Right atrium auricular region (tissue), 2 donors: ENCODE measurements around the gene PIKFYVE. TPM values are rescaled to one million over a fixed set of nuclear protein-coding genes. Genes with fewer than 3 reads are reported as not detected.
"Not testable (repeated sequence)": the region's sequence is repeated elsewhere in the genome, so short reads cannot be mapped to it uniquely, and the experiment has no call there.

Experiments
- DNase-seq: peaks from one replicate; pipeline ENCODE4 v3.0.0-alpha.2; 2019; ENCODE audit warnings: low spot score
- H3K27ac ChIP-seq, 2 donors: fragments of 200-600 bp; sonication (generic); 1 replicate in 1 of 2; 2 replicates in 1 of 2; pipeline ENCODE4 v1.5.1; 2016 to 2019
- H3K27me3 ChIP-seq, 2 donors: fragments of 200-600 bp; sonication (generic); one replicate each; pipeline versions ENCODE4 v1.5.1 to v1.6.0; 2017 to 2019
- H3K36me3 ChIP-seq: fragments of 200-600 bp; sonication (generic); one replicate; pipeline ENCODE4 v1.5.1; 2016
- H3K4me1 ChIP-seq, 2 donors: fragments of 200-600 bp; sonication (generic); one replicate each; pipeline versions ENCODE4 v1.5.1 to v1.6.0; 2017 to 2019
- H3K4me3 ChIP-seq, 2 donors: fragments of 200-600 bp; sonication (generic); 1 replicate in 1 of 2; 2 replicates in 1 of 2; pipeline ENCODE4 v1.5.1; 2017 to 2019; ENCODE audit warnings: mild to moderate bottlenecking in 1 of 2, moderate library complexity in 1 of 2
- H3K9me3 ChIP-seq, 2 donors: fragments of 200-600 bp; sonication (generic); one replicate each; pipeline ENCODE4 v1.5.1; 2019
- total RNA-seq, 2 donors: library from RNA; depleted of rRNA; stranded (reverse); fragments of >200 nt; gene quantifications; one replicate each; pipeline ENCODE4 v1.1.0, GENCODE V29; 2016
- TF ChIP-seq, protein P1 (sequence below), 2 donors: fragments of 200-600 bp; sonication (generic); IDR thresholded peaks; one replicate each; pipeline ENCODE4 v1.5.1; 2019; ENCODE audit warnings: antibody characterized with exemption in 2 of 2

Gene PIKFYVE
- total RNA-seq, result 10 to 100 TPM; 15.8 to 17.8 TPM

DNA sequence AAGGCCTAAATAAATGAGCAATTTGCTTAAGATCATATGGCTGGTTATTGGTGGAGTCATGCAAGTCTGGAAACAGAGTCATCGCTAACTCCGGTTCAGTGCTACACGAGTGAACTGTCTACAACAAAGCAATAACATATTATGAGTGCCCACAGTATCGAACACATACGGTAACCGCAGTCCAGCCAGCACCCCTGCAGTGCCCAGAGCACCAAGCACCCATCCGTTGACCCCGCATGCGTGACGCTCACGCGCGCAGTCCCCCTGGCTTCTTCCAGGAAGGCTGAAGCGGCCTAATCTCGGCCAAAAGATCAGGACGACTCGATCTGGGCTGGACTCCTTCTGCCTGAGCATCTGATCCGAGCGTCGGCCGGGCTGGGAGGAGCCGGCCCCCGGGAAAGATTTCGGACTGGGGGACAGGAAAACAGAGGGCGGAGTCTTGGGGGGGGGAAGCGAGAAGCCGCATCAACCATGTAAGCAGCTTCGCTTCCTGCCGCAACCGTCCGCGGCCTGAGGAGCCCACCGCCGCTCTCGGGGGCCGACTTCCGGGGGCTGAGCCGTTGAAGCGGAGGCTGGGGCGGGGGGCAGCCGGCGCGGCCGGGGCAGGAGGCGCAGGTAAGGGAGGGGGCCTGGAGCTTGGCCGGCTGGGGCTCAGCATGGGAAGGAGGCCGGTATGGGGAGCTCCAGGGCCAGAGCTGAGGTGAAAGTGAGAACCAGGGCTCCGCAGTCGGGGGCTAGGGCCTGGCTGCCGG, at the start of gene PIKFYVE:
Gene PIKFYVE, plus strand, starts transcription at position 455 of the 752 bp plus-strand sequence. CDS start 5,265 bp downstream, outside the sequence.
- TF ChIP-seq, protein P1, sequence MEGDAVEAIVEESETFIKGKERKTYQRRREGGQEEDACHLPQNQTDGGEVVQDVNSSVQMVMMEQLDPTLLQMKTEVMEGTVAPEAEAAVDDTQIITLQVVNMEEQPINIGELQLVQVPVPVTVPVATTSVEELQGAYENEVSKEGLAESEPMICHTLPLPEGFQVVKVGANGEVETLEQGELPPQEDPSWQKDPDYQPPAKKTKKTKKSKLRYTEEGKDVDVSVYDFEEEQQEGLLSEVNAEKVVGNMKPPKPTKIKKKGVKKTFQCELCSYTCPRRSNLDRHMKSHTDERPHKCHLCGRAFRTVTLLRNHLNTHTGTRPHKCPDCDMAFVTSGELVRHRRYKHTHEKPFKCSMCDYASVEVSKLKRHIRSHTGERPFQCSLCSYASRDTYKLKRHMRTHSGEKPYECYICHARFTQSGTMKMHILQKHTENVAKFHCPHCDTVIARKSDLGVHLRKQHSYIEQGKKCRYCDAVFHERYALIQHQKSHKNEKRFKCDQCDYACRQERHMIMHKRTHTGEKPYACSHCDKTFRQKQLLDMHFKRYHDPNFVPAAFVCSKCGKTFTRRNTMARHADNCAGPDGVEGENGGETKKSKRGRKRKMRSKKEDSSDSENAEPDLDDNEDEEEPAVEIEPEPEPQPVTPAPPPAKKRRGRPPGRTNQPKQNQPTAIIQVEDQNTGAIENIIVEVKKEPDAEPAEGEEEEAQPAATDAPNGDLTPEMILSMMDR (IDR thresholded peaks at IDR 0.05), result peak in 1 of 2 donors; percentile 30
- Histone ChIP-seq H3K36me3 (no peaks in the 10 kb centered on the region), H3K4me1 (peaks cover 0 to 39% of the 10 kb centered on the region in 2 donors), H3K27me3 (no peaks in the 10 kb centered on the region), H3K27ac (peak within 1 kb of the TSS; percentile 96 to 98), H3K9me3 (no peaks in the 10 kb centered on the region), H3K4me3 (peak within 1 kb of the TSS; percentile 98)
- peak; percentile 97 for DNase-seq

DNA sequence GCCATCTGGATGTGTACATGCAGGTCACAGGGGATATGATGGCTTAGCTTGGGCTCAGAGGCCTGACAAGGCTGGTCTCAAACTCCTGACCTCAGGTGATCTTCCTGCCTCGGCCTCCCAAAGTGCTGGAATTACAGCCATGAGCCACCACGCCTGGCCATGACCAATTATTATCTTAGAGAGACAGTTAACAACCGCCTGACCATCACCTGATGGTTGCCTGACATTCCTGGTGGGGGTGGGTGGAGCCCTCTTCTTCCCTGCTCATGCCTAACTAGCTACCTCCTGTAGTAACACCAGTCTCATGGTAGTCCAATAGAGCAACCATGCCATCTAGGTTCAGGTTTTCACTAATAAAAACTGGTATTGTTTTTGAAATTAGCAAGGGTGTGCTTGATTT, 44.2 kb upstream of the PIKFYVE start:
- not testable (repeated sequence) for H3K9me3 ChIP-seq, H3K4me3 ChIP-seq, H3K27me3 ChIP-seq, H3K27ac ChIP-seq, H3K4me1 ChIP-seq, DNase-seq, H3K36me3 ChIP-seq

- TF ChIP-seq, protein P1 (IDR thresholded peaks at IDR 0.05), result no peak
- Histone ChIP-seq H3K36me3 (no peaks in the 10 kb centered on the region), H3K27ac (no peak overlapping the region)
Observed at GRCh38 chr2:208222351-208222750, 43.7 kb upstream of the PIKFYVE start.

DNA sequence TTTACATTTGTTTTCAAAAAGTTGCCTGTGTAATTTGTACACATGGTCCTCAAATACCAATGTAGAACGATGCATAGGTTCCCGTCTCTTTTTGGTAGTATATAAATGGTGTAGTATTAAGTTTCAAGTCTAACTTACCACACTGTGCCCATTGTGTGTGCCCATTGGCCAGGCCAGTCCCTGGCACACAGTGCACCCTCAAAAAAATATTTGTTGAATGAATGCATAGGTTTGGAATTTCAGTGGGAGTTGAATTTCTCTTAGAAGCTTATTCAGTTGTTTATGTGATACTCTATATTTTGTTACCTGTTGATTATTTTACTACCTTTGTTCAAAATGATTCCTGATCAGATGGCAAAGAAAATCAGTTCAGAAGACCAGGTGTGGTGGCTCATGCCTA, 41.3 kb upstream of the PIKFYVE start:
- DNase-seq, result no peak
- Histone ChIP-seq H3K27ac (no peak overlapping the region), H3K27me3 (no peaks in the 10 kb centered on the region), H3K4me1 (no peaks in the 10 kb centered on the region), H3K9me3 (no peaks in the 10 kb centered on the region), H3K36me3 (no peaks in the 10 kb centered on the region), H3K4me3 (no peak overlapping the region)
- TF ChIP-seq, protein P1 (IDR thresholded peaks at IDR 0.05), result no peak

More at GRCh38 chr2:208222351-208222750, 43.7 kb upstream of the PIKFYVE start:
- DNase-seq, result no peak
- H3K4me1 ChIP-seq, result no peaks in the 10 kb centered on the region
- no peaks in the 10 kb centered on the region for H3K27me3 ChIP-seq
- no peaks in the 10 kb centered on the region for H3K9me3 ChIP-seq
- H3K4me3 ChIP-seq, result no peak overlapping the region

- TF ChIP-seq, protein P1 (IDR thresholded peaks at IDR 0.05), result no peak
- H3K27me3 ChIP-seq, result no peaks in the 10 kb centered on the region
- H3K36me3 ChIP-seq, result no peaks in the 10 kb centered on the region
- peaks cover 0 to 4% of the 10 kb centered on the region in 2 donors for H3K9me3 ChIP-seq
- no peaks in the 10 kb centered on the region for H3K4me1 ChIP-seq
- no peak overlapping the region for H3K27ac ChIP-seq
- no peak for DNase-seq
- no peak overlapping the region for H3K4me3 ChIP-seq
Observed at GRCh38 chr2:208227581-208228232, 38.3 kb upstream of the PIKFYVE start.

- no peak overlapping the region for H3K4me3 ChIP-seq
- H3K27me3 ChIP-seq, result no peaks in the 10 kb centered on the region
- no peak for DNase-seq
- H3K27ac ChIP-seq, result no peak overlapping the region
- no peaks in the 10 kb centered on the region for H3K4me1 ChIP-seq
- no peaks in the 10 kb centered on the region for H3K36me3 ChIP-seq
- H3K9me3 ChIP-seq, result peaks cover 0 to 4% of the 10 kb centered on the region in 2 donors
- TF ChIP-seq, protein P1 (IDR thresholded peaks at IDR 0.05), result no peak
Observed at GRCh38 chr2:208228476-208228875, 37.6 kb upstream of the PIKFYVE start.
